ENCODE measurements around the gene PNPLA7. TPM values are rescaled to one million over a fixed set of nuclear protein-coding genes. Genes with fewer than 3 reads are reported as not detected.
"Not testable (repeated sequence)": the region's sequence is repeated elsewhere in the genome, so short reads cannot be mapped to it uniquely, and the experiment has no call there.

Gene PNPLA7
- total RNA-seq (10 to 100 TPM in 1 of 4 donors, 1 to 10 TPM in 3; 4.3 to 12.2 (median 8.9) TPM), polyA plus RNA-seq (1 to 10 TPM; 1.8 to 9.5 (median 1.8) TPM)

DNA sequence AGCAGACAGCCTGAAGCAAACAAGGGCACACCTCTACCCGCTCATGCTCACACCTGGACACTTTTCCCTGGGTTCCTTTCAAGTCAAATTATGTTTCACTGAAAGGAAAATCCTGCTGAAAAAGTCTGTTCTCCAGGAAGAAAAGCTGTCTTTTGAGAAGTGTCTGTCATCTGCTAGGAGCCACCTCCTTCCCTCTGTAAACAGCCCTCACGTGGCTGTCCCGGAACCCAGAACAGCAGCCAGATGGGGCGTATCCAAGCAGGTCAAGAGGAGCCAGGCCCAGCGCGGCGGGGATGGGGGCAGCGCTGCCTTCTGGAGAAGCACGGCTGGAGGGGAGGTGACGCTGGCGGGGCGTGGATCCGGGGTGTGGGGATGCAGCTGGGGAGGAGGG is at the start of gene PNPLA7:
Gene PNPLA7 (minus strand): TSS at position 172 of the 391 bp plus-strand sequence. CDS start 205 bp downstream, outside the sequence.
- WGBS, 2 donors, result 1 to 3% methylated on average over 13 of the region's 13 CpGs
- TF ChIP-seq EP300 (IDR thresholded peaks at IDR 0.05) (no peak), POLR2AphosphoS5 (IDR thresholded peaks at IDR 0.05) (peak; percentile 18 to 82 (median 48)), POLR2A (IDR thresholded peaks at IDR 0.05) (peak in 1 of 2 donors; percentile 19)
- TF ChIP-seq, protein P1, sequence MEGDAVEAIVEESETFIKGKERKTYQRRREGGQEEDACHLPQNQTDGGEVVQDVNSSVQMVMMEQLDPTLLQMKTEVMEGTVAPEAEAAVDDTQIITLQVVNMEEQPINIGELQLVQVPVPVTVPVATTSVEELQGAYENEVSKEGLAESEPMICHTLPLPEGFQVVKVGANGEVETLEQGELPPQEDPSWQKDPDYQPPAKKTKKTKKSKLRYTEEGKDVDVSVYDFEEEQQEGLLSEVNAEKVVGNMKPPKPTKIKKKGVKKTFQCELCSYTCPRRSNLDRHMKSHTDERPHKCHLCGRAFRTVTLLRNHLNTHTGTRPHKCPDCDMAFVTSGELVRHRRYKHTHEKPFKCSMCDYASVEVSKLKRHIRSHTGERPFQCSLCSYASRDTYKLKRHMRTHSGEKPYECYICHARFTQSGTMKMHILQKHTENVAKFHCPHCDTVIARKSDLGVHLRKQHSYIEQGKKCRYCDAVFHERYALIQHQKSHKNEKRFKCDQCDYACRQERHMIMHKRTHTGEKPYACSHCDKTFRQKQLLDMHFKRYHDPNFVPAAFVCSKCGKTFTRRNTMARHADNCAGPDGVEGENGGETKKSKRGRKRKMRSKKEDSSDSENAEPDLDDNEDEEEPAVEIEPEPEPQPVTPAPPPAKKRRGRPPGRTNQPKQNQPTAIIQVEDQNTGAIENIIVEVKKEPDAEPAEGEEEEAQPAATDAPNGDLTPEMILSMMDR (IDR thresholded peaks at IDR 0.05), result no peak
- Histone ChIP-seq H3K36me3 (peaks cover 0 to 15% (median 6%) of the 10 kb centered on the region in 4 donors), H3K27ac (peak within 1 kb of the TSS; percentile 86 to 94 (median 92)), H3K9me3 (no peaks in the 10 kb centered on the region), H3K27me3 (no peaks in the 10 kb centered on the region), H3K4me3 (peak within 1 kb of the TSS; percentile 56 to 95 (median 86)), H3K4me1 (peaks cover 0 to 27% (median 21%) of the 10 kb centered on the region in 4 donors)
- intact Hi-C loops (cut with DNase I), result loop anchor here (5.0 kb wide), 1 partner anchor 57 kb away; the partner anchor contains the start of gene ARRDC1
- peak; percentile 95 for DNase-seq

DNA sequence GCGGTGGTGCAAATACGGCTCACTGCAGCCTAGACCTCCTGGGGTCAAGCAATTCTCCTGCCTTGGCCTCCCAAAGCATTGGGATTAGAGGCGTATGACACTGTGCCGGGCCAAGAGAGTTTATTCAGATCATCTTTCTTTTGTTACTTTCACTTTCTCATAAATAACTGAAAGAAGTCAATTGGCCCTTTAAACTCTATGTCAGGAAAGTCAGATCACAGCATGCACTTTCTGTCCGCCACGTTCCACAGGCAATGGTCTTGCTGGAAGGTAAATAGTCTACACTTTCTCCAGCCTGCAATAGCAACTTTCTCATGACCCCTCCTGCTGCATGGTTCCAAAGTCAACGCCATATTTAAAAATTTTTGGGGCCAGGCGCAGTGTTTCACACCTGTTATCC is 48.7 kb upstream of the PNPLA7 start:
- no peaks in the 10 kb centered on the region for H3K36me3 ChIP-seq
- H3K27ac ChIP-seq, result no peak overlapping the region
- TF ChIP-seq POLR2AphosphoS5 (IDR thresholded peaks at IDR 0.05) (no peak), EP300 (IDR thresholded peaks at IDR 0.05) (no peak), POLR2A (IDR thresholded peaks at IDR 0.05) (no peak)
- TF ChIP-seq, protein P1 (IDR thresholded peaks at IDR 0.05), result no peak
- H3K9me3 ChIP-seq, result no peaks in the 10 kb centered on the region
- no peak for DNase-seq
- no peaks in the 10 kb centered on the region for H3K4me1 ChIP-seq
- no peaks in the 10 kb centered on the region for H3K27me3 ChIP-seq
- H3K4me3 ChIP-seq, result no peak overlapping the region
- intact Hi-C loops (cut with DNase I), result no loop called here
- WGBS, 2 donors, result 71 to 78% methylated on average over 8 of the region's 8 CpGs

DNA sequence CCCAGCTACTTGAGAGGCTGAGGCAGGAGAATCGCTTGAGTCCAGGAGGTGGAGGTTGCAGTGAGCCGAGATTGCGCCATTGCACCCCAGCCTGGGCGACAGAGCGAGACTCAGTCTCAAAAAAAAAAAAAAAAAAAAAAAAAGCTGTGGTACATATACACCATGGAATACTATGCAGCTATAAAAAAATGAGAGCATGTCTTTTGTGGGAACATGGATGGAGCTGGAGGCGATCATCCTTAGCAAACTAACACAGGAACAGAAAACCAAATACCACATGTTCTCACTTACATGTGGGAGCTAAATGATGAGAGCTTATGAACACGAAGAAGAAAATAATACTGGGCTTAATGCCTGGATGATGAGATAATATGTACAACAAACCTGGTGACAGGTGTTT is 46.4 kb upstream of the PNPLA7 start:
- H3K9me3 ChIP-seq; H3K4me1 ChIP-seq; H3K4me3 ChIP-seq; H3K27me3 ChIP-seq; DNase-seq; H3K27ac ChIP-seq; intact Hi-C loops (cut with DNase I); H3K36me3 ChIP-seq: not testable (repeated sequence)
- WGBS, 2 donors, result 92 to 94% methylated on average over 7 of the region's 7 CpGs

DNA sequence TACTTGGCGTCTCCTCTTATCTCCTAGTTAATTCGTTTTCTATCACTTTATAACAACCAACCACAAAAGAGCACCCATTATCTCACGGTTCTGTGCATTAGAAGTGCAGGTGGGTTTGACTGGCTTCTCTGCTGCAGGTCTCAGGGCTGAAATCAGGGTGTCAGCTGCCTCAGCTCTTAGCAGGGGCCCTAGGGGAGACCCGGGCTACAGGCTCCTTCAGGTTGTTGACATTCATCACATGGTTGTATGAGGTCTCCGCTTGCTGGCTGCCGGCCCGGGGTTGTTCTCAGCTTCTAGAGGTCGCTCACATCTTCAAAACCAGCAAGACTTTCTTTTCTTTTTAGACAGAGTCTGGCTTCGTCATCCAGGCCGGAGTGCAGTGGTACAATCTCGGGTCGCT is 43.0 kb upstream of the PNPLA7 start:
- 83 to 86% methylated on average over 12 of the region's 12 CpGs for WGBS, 2 donors
- Histone ChIP-seq H3K27ac (no peak overlapping the region), H3K4me1 (peaks cover 0 to 27% (median 22%) of the 10 kb centered on the region in 4 donors), H3K36me3 (peaks cover 0 to 2% (median 0%) of the 10 kb centered on the region in 4 donors), H3K27me3 (no peaks in the 10 kb centered on the region), H3K9me3 (no peaks in the 10 kb centered on the region), H3K4me3 (no peak overlapping the region)
- no peak for TF ChIP-seq POLR2AphosphoS5 (IDR thresholded peaks at IDR 0.05)
- no peak for TF ChIP-seq POLR2A (IDR thresholded peaks at IDR 0.05)
- no peak for DNase-seq
- intact Hi-C loops (cut with DNase I), result no loop called here

DNA sequence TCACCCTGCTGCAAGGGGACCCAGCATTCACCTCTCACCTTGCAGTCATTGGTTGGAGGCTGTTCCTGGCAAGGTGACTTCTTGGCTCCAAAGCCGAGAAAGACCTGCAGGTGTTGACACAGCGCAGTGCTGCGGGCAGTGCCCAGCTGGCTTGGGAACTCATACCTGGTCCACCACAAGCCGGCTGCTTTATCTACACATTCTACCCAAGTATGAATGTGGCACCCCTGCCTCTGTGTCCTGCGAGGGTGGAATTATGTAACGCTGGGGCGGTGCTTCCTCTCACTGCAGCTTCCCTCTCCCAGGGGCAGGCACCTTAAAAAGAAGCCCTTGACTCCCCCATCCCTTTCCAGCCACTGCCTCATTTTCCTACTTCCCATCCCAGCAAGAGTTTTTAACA is 42.6 kb upstream of the PNPLA7 start:
- whole genome bisulfite sequencing, 2 donors, result 84 to 87% methylated on average over 7 of the region's 7 CpGs
- intact Hi-C loops (cut with DNase I), result no loop called here
- peaks cover 0 to 27% (median 22%) of the 10 kb centered on the region in 4 donors for H3K4me1 ChIP-seq
- H3K36me3 ChIP-seq, result peaks cover 0 to 6% (median 2%) of the 10 kb centered on the region in 4 donors
- TF ChIP-seq, protein P1 (IDR thresholded peaks at IDR 0.05), result no peak
- TF ChIP-seq POLR2AphosphoS5 (IDR thresholded peaks at IDR 0.05), result no peak
- H3K27ac ChIP-seq, result no peak overlapping the region
- no peak overlapping the region for H3K4me3 ChIP-seq
- H3K9me3 ChIP-seq, result no peaks in the 10 kb centered on the region
- H3K27me3 ChIP-seq, result no peaks in the 10 kb centered on the region
- DNase-seq, result no peak
